ENCODE results near the gene PRAMEF1.

The PRAMEF1 gene

DNA sequence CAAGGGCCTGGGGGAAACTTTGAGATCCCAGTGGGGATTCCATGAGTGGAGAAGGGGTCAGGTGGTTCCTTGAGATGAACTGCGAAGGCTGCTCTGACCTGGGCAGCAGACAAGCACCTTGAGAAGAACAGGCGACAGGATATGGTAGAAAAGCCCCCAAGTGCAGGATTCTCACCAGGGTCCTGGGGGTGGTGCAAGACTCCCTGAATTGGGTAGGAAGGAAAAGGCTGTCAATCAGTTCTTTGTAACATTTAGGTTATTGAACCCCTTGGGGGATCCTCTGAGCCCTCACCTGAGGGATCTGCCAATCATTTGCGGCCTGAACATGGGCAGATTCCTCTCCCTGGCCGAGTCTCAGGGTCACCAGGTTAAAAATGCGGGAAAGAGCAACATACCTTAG lies 20.0 kb upstream of the PRAMEF1 start:
- no peak overlapping the region for H3K27ac ChIP-seq (ENCODE audit: low read length)
- H3K4me2 ChIP-seq (ENCODE audit: low read length): no peak overlapping the region
- no peaks in the 10 kb centered on the region for H3K36me3 ChIP-seq (replicated peaks; ENCODE audit: low read depth, low read length)
- H3K4me3 ChIP-seq (ENCODE audit: low read length): no peak overlapping the region
- TF ChIP-seq, protein P1, sequence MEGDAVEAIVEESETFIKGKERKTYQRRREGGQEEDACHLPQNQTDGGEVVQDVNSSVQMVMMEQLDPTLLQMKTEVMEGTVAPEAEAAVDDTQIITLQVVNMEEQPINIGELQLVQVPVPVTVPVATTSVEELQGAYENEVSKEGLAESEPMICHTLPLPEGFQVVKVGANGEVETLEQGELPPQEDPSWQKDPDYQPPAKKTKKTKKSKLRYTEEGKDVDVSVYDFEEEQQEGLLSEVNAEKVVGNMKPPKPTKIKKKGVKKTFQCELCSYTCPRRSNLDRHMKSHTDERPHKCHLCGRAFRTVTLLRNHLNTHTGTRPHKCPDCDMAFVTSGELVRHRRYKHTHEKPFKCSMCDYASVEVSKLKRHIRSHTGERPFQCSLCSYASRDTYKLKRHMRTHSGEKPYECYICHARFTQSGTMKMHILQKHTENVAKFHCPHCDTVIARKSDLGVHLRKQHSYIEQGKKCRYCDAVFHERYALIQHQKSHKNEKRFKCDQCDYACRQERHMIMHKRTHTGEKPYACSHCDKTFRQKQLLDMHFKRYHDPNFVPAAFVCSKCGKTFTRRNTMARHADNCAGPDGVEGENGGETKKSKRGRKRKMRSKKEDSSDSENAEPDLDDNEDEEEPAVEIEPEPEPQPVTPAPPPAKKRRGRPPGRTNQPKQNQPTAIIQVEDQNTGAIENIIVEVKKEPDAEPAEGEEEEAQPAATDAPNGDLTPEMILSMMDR (IDR thresholded peaks at IDR 0.05; ENCODE audit: low read depth, low read length): no peak
- TF ChIP-seq EZH2phosphoT487 (IDR thresholded peaks at IDR 0.05; ENCODE audit: low read depth): no peak
- H3K79me2 ChIP-seq (ENCODE audit: low read length): no peaks in the 10 kb centered on the region
- H2AFZ ChIP-seq (ENCODE audit: low read depth, low read length): no peak overlapping the region
- no peaks in the 10 kb centered on the region for H4K20me1 ChIP-seq (ENCODE audit: insufficient read depth, low read length)
- H3K9me3 ChIP-seq (ENCODE audit: insufficient read depth, low read length): no peaks in the 10 kb centered on the region
- H3K4me1 ChIP-seq (ENCODE audit: low read length): no peaks in the 10 kb centered on the region
- H3K9ac ChIP-seq (ENCODE audit: low read length): no peak overlapping the region
- no peaks in the 10 kb centered on the region for H3K27me3 ChIP-seq (ENCODE audit: low read depth, low read length)

DNA sequence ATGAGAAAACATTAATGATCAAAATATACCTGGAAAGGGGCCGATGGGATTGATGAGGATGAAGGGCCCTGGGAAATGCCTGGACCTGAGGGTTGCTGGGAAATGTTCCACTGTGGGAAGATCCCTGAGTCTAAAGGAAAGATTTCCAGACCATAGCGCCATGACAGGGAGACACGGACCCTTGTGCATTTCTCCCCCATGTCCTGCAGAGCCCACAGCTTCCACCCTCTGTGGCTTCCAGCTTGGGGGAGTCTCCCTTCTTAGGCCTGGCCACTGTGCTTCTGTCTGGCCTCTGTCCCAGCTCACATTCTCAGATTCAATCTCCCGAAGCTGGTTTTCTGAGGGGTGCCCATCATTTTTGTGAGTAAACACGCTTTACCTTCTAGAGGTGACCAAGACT lies 18.7 kb upstream of the PRAMEF1 start:
- Histone ChIP-seq H3K27me3 (ENCODE audit: low read depth, low read length) (no peaks in the 10 kb centered on the region), H4K20me1 (ENCODE audit: insufficient read depth, low read length) (no peaks in the 10 kb centered on the region), H3K36me3 (replicated peaks; ENCODE audit: low read depth, low read length) (no peaks in the 10 kb centered on the region), H3K4me2 (ENCODE audit: low read length) (no peak overlapping the region), H3K9ac (ENCODE audit: low read length) (no peak overlapping the region), H3K4me1 (ENCODE audit: low read length) (no peaks in the 10 kb centered on the region), H3K27ac (ENCODE audit: low read length) (no peak overlapping the region), H2AFZ (ENCODE audit: low read depth, low read length) (no peak overlapping the region), H3K4me3 (ENCODE audit: low read length) (no peak overlapping the region), H3K79me2 (ENCODE audit: low read length) (no peaks in the 10 kb centered on the region), H3K9me3 (ENCODE audit: insufficient read depth, low read length) (no peaks in the 10 kb centered on the region)
- TF ChIP-seq, protein P1 (IDR thresholded peaks at IDR 0.05; ENCODE audit: low read depth, low read length): no peak
- TF ChIP-seq EZH2phosphoT487 (IDR thresholded peaks at IDR 0.05; ENCODE audit: low read depth): no peak

DNA sequence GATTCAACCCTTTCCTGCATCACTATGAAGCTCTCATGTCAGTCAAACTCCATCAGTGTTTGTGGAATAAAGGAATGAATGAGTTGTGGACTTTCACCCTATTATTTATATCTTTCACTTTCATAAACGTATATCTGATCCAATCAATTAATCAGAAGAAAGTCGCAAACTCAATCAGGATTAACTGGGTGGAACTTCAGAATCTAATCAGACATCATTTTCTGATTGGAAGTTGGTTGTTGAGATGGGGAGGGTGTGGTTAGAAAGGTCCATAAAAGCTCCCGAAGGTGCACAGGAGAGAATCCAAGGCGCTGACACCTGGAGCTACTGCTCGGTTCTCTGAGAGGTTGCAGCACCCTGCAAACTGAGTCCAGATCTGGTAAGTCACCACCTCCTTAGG lies 17.8 kb upstream of the PRAMEF1 start, which contains the start of gene PRAMEF12:
TSS of gene PRAMEF12 (plus strand) at position 301 of the 400 bp plus-strand sequence. CDS start 1,130 bp downstream, outside the sequence.
- H3K4me2 ChIP-seq (ENCODE audit: low read length): no peak within 1 kb of the TSS
- no peak within 1 kb of the TSS for H3K27ac ChIP-seq (ENCODE audit: low read length)
- H3K9ac ChIP-seq (ENCODE audit: low read length): no peak within 1 kb of the TSS
- no peak for TF ChIP-seq EZH2phosphoT487 (IDR thresholded peaks at IDR 0.05; ENCODE audit: low read depth)
- TF ChIP-seq, protein P1 (IDR thresholded peaks at IDR 0.05; ENCODE audit: low read depth, low read length): no peak
- no peak within 1 kb of the TSS for H2AFZ ChIP-seq (ENCODE audit: low read depth, low read length)
- no peaks in the 10 kb centered on the region for H3K36me3 ChIP-seq (replicated peaks; ENCODE audit: low read depth, low read length)
- H3K4me1 ChIP-seq (ENCODE audit: low read length): no peaks in the 10 kb centered on the region
- H3K4me3 ChIP-seq (ENCODE audit: low read length): no peak within 1 kb of the TSS
- H3K27me3 ChIP-seq (ENCODE audit: low read depth, low read length): no peaks in the 10 kb centered on the region
- H3K79me2 ChIP-seq (ENCODE audit: low read length): no peaks in the 10 kb centered on the region
- H3K9me3 ChIP-seq (ENCODE audit: insufficient read depth, low read length): no peaks in the 10 kb centered on the region
- no peaks in the 10 kb centered on the region for H4K20me1 ChIP-seq (ENCODE audit: insufficient read depth, low read length)

DNA sequence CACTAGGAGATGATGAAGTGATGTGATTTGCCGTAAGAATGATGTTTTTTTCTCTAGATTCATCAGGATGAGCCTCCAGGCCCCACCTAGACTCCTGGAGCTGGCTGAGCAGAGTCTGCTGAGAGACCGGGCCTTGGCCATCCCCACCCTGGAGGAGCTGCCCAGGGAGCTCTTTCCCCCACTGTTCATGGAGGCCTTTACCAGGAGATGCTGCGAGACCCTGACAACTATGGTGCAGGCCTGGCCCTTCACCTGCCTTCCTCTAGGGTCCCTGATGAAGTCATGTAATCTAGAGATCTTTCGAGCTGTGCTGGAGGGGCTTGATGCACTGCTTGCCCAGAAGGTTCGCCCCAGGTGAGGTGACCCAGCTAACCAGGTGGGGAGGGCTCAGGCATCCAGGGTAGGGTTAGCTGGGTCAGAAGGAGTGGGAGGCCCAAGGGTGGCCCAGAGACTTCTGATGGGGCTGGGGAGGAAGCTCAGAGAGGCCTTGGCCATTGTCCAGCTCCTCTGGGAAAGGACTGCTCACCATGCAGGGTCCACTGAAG lies 16.3 kb upstream of the PRAMEF1 start:
- no peak overlapping the region for H3K4me3 ChIP-seq (ENCODE audit: low read length)
- H3K9ac ChIP-seq (ENCODE audit: low read length): no peak overlapping the region
- H3K4me2 ChIP-seq (ENCODE audit: low read length): no peak overlapping the region
- H3K9me3 ChIP-seq (ENCODE audit: insufficient read depth, low read length): no peaks in the 10 kb centered on the region
- no peaks in the 10 kb centered on the region for H3K4me1 ChIP-seq (ENCODE audit: low read length)
- H2AFZ ChIP-seq (ENCODE audit: low read depth, low read length): no peak overlapping the region
- H3K36me3 ChIP-seq (replicated peaks; ENCODE audit: low read depth, low read length): no peaks in the 10 kb centered on the region
- TF ChIP-seq EZH2phosphoT487 (IDR thresholded peaks at IDR 0.05; ENCODE audit: low read depth): no peak
- TF ChIP-seq, protein P1 (IDR thresholded peaks at IDR 0.05; ENCODE audit: low read depth, low read length): no peak
- no peaks in the 10 kb centered on the region for H3K79me2 ChIP-seq (ENCODE audit: low read length)
- H3K27ac ChIP-seq (ENCODE audit: low read length): no peak overlapping the region
- H3K27me3 ChIP-seq (ENCODE audit: low read depth, low read length): no peaks in the 10 kb centered on the region
- H4K20me1 ChIP-seq (ENCODE audit: insufficient read depth, low read length): no peaks in the 10 kb centered on the region

Measured in OCI-LY3 (cell line).